ENCODE results near the gene PPM1J. TPM values are rescaled to one million over a fixed set of nuclear protein-coding genes. Genes with fewer than 3 reads are reported as not detected.

Gene PPM1J
- polyA plus RNA-seq, 3 donors = 0.28 to 0.75 (median 0.69) TPM

DNA sequence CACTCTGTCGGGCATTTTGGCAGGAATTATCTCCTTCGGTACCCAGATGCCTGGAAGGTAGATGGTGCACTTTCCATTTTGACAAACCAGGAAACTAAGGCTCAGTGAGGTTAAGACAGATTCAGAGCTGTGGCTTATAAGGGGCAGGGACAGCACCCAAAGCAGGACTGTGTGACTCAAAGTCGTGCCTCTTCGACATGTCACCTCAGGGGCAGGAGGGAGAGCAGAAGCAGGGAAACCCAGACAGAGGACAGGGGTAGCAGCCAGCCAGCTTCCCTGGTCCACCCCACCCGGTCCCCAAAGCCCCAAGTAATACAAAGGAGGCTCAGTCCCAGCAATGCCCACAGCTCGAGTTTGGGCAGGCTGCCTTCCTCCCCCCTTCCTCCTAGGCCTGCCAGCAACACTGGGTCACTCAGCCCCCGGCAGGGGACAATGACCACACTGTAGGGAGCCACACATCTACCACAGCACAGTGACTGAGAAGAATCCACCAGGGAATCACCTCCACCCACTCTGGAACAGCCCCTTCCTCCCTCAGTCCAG lies 10.7 kb downstream of the PPM1J start:
- Histone ChIP-seq H2AFZ (ENCODE audit: insufficient read depth, low read depth, low read length, poor library complexity, severe bottlenecking) (no peak overlapping the region), H3K4me2 (replicated peaks; ENCODE audit: extremely low read depth, low read length, poor library complexity, severe bottlenecking) (peak overlapping the region; percentile 90), H3K27ac (ENCODE audit: low read depth in 1 of 2, low read length in 2 of 2) (no peak overlapping the region), H3K4me1 (ENCODE audit: control insufficient read depth in 1 of 2, insufficient read depth in 2 of 2, low read length in 2 of 2) (peaks cover 52 to 64% of the 10 kb centered on the region in 2 donors), H3K79me2 (ENCODE audit: insufficient read depth, low read length) (no peaks in the 10 kb centered on the region), H3K9ac (ENCODE audit: insufficient read depth, low read length, poor library complexity, severe bottlenecking) (no peak overlapping the region), H3K9me3 (replicated peaks in 1 of 2; ENCODE audit: control insufficient read depth in 1 of 2, insufficient read depth in 1 of 2, low read length in 2 of 2) (no peaks in the 10 kb centered on the region), H3K27me3 (ENCODE audit: control insufficient read depth in 2 of 2, insufficient read depth in 2 of 2, low read length in 2 of 2) (peaks cover 0 to 31% of the 10 kb centered on the region in 2 donors), H3K36me3 (replicated peaks in 1 of 2; ENCODE audit: control insufficient read depth in 1 of 2, insufficient read depth in 2 of 2, low read length in 2 of 2) (no peaks in the 10 kb centered on the region), H3K4me3 (replicated peaks in 1 of 3; ENCODE audit: low read depth in 2 of 3, low read length in 3 of 3) (peak overlapping the region in 1 of 3 experiments; percentile 79), H4K20me1 (ENCODE audit: insufficient read depth, low read length) (no peaks in the 10 kb centered on the region)
- H3K9me3 Mint-ChIP-seq = peaks cover 0 to 2% (median 0%) of the 10 kb centered on the region in 7 donors
- H3K36me3 Mint-ChIP-seq = peaks cover 9 to 16% of the 10 kb centered on the region in 2 donors
- TF ChIP-seq, protein P1, sequence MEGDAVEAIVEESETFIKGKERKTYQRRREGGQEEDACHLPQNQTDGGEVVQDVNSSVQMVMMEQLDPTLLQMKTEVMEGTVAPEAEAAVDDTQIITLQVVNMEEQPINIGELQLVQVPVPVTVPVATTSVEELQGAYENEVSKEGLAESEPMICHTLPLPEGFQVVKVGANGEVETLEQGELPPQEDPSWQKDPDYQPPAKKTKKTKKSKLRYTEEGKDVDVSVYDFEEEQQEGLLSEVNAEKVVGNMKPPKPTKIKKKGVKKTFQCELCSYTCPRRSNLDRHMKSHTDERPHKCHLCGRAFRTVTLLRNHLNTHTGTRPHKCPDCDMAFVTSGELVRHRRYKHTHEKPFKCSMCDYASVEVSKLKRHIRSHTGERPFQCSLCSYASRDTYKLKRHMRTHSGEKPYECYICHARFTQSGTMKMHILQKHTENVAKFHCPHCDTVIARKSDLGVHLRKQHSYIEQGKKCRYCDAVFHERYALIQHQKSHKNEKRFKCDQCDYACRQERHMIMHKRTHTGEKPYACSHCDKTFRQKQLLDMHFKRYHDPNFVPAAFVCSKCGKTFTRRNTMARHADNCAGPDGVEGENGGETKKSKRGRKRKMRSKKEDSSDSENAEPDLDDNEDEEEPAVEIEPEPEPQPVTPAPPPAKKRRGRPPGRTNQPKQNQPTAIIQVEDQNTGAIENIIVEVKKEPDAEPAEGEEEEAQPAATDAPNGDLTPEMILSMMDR (IDR thresholded peaks at IDR 0.05) = no peak
- H3K4me3 Mint-ChIP-seq = peak overlapping the region; percentile 76 to 89
- H3K27ac Mint-ChIP-seq = peak overlapping the region in 3 of 7 donors; percentile 51 to 77 (median 54)
- DNase-seq = no peak
- intact Hi-C loops (cut with micrococcal nuclease) = loop anchor here (5.0 to 10.0 kb wide), 3 partner anchors 200 to 340 kb away; partner anchors contain the start of gene WNT2B (in 1 of the 2)
- H3K27me3 Mint-ChIP-seq (ENCODE audit: low read depth in 3 of 3) = peaks cover 18 to 47% (median 29%) of the 10 kb centered on the region in 3 donors
- 61% methylated on average over 7 of the region's 7 CpGs for WGBS (ENCODE audit: insufficient coverage)
- peaks cover 62% of the 10 kb centered on the region for H3K4me1 Mint-ChIP-seq

DNA sequence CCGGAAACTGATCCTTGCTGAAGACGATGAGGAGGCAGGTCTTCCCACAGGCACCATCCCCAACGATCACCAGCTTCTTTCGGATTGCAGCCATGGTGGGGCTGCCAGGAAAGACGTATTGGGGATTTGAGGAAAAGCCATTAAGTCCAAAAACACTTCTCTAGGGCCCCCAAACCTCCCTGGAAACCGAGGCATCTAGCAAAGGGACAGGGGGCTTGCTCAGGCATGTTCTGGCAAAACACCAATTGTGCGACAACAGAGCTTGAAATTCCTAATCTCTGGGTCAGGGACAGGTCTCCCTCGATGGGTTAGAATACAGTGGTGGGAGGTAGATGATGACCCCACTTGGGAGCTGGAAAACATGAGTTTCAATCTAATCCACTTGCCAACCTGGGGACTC lies 11.4 kb downstream of the PPM1J start:
- peaks cover 0 to 2% (median 0%) of the 10 kb centered on the region in 7 donors for H3K9me3 Mint-ChIP-seq
- intact Hi-C loops (cut with micrococcal nuclease) = loop anchor here (5.0 to 10.0 kb wide), 3 partner anchors 199 to 341 kb away; partner anchors contain the start of gene WNT2B (in 1 of the 2)
- Histone ChIP-seq H3K27me3 (ENCODE audit: control insufficient read depth in 2 of 2, insufficient read depth in 2 of 2, low read length in 2 of 2) (peaks cover 0 to 31% of the 10 kb centered on the region in 2 donors), H3K4me2 (replicated peaks; ENCODE audit: extremely low read depth, low read length, poor library complexity, severe bottlenecking) (no peak overlapping the region), H3K79me2 (ENCODE audit: insufficient read depth, low read length) (no peaks in the 10 kb centered on the region), H3K4me1 (ENCODE audit: control insufficient read depth in 1 of 2, insufficient read depth in 2 of 2, low read length in 2 of 2) (peaks cover 53 to 64% of the 10 kb centered on the region in 2 donors), H3K9ac (ENCODE audit: insufficient read depth, low read length, poor library complexity, severe bottlenecking) (no peak overlapping the region), H4K20me1 (ENCODE audit: insufficient read depth, low read length) (no peaks in the 10 kb centered on the region), H3K4me3 (replicated peaks in 1 of 3; ENCODE audit: low read depth in 2 of 3, low read length in 3 of 3) (no peak overlapping the region), H3K36me3 (replicated peaks in 1 of 2; ENCODE audit: control insufficient read depth in 1 of 2, insufficient read depth in 2 of 2, low read length in 2 of 2) (peaks cover 0 to 3% of the 10 kb centered on the region in 2 donors), H2AFZ (ENCODE audit: insufficient read depth, low read depth, low read length, poor library complexity, severe bottlenecking) (no peak overlapping the region), H3K9me3 (replicated peaks in 1 of 2; ENCODE audit: control insufficient read depth in 1 of 2, insufficient read depth in 1 of 2, low read length in 2 of 2) (no peaks in the 10 kb centered on the region), H3K27ac (ENCODE audit: low read depth in 1 of 2, low read length in 2 of 2) (no peak overlapping the region)
- H3K36me3 Mint-ChIP-seq = peaks cover 10 to 22% of the 10 kb centered on the region in 2 donors
- H3K4me1 Mint-ChIP-seq = peaks cover 64% of the 10 kb centered on the region
- no peak overlapping the region for H3K4me3 Mint-ChIP-seq
- WGBS (ENCODE audit: insufficient coverage) = 100% methylated on average over 2 of the region's 8 CpGs
- peaks cover 16 to 43% (median 25%) of the 10 kb centered on the region in 3 donors for H3K27me3 Mint-ChIP-seq (ENCODE audit: low read depth in 3 of 3)
- DNase-seq = no peak
- no peak overlapping the region for H3K27ac Mint-ChIP-seq
- TF ChIP-seq, protein P1 (IDR thresholded peaks at IDR 0.05) = no peak
